CD4-positive, alpha-beta T cell treated with Interferon gamma for 1 hour (primary cell): Measurements from ENCODE around the gene MCM9.
"Not testable (repeated sequence)": the region's sequence is repeated elsewhere in the genome, so short reads cannot be mapped to it uniquely, and the experiment has no call there.

Experiments used
- DNase-seq: peaks from one replicate; pipeline ENCODE4 v3.0.0-alpha.2; 2020

Gene MCM9

DNA sequence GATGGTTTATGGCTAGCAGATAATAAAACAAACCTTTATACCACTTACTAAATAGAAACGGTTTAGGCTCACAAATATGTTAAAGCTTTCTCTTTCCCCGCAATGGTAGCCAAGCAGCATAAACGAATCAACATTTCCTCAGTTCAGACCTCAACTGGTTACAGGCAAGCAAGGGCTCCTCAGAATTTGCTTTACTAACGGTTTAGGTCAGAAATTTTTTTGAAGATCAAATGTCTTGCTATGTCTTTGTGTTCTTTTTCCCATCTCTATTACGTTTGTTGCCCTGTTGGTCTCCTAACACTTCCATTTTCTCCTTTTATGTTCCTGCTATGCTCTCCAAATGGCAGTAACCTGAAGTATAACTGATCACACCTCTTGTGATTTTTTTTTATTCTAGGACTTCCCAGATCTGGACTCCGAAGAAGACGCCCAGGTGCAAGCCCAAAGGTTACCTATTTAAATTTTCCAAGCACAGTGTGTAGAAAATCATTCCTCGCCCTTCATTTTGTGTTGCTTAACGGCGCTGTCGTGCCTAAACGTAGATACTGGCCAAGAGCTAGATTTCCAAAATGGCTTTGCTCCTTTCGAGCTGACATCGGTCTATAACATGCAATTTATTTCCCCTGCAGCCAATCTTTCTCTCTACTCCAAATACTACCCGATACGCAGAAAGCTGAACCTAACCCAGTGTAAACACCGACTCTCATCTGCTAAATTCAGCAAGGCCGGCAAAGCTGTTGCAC lies 41.7 kb downstream of the MCM9 start:
- peak; percentile 59 for DNase-seq

DNA sequence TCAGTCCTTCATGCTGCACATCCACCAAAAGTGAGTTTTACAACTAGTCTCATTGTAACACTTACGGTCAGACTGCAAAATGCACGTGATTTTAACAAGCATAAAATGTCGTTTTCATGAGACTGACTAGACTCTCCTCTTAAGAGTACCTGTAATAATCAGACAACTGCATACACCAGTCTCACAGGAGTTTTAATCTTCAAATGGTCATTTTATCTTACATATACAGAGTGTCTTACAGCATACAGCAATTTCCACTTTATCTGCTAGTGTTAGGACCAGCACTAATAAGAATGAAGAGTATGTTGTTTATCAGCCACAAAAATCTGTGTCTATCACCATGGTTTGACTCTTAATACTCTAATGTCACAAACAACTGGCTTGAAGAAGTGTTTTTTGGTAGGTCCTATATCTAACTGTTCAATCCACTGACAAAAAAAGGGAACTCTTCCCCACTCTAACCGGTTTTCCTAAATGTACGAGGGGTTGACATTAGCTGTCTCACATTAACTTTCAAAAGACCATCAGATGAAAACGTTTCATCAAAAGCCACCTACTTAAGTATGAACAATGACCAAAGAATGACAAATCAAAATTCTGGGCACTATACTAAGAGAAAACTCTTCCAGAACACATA lies 42.5 kb downstream of the MCM9 start:
- DNase-seq: no peak

DNA sequence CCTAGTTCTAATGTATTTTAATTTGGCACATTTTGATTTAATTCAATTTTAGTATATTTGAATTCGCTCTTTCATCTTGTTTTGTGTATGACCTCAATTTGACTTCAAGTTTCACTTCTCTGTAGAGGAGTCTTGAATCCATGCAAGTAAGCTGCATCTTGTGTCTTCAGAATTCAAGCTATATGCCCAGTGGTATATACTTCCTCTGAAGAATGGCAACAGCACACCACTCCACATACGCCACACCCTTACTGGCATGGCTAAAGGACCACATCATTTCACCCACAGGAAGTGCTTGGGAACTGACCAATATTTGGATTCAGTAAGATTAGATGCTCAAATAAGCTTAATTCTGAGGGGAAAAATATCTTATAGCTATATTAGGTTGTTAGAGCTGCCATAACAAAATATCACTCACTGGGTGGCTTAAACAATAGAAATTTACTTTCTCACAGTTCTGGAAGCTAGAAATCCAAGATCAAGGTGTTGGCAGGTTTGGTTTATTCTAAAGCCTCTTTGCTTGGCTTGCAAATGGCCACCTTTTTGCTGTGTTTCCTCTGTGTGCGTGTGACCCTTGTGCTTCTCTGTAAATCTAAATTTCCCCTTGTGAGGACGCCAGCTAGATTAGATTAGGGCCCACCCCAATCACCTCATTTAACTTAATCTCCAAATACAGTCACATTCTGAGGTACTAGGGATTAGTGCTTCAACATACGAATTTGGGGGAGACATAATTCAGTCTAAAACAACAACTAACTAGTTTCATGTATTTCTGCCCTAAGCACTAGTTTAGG lies 43.8 kb downstream of the MCM9 start:
- DNase-seq: no peak

DNA sequence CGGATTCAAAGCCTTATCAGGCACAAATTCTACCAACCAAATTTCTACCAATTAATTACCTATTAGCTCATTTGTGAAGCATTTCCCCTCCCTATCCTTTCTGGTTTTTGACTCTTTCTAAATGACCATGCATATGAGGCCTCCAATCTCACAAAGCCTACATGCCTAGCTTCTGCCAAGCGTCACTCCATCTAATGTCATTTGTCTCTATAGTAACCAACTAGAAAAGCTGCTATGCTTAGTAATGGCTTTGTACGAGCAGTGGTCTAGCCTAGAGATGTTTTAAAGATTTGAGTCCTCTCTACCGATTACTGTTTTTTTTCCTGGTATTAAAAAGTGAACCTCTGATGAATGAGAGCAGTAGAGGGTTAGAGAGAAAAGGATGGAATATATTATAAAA lies 45.8 kb downstream of the MCM9 start:
- no peak for DNase-seq

DNA sequence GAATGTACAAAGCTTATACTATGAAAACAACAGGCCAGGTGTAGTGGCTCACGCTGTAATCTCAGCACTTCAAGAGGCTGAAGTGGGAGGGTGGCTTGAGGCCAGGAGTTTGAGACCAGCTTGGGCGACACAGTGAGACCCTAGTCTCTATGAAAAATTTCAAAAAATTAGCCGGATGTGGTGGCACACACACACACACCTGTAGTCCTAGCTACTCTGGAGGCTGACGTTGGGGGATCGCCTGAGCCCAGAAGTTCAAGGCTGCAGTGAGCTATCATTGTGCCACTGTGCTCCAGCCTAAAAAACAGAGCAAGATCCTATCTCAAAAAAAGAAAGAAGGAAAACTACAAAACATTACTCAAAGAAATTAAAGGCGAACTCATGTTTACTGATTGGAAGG lies 48.3 kb downstream of the MCM9 start:
- DNase-seq: no peak

GRCh38 chr6:118882314-118882905 lies 52.5 kb downstream of the MCM9 start:
- DNase-seq: no peak

GRCh38 chr6:118881440-118882313 lies 53.3 kb downstream of the MCM9 start:
- DNase-seq: no peak

- no peak for DNase-seq
Observed at GRCh38 chr6:118877806-118878205, 57.2 kb downstream of the MCM9 start.

GRCh38 chr6:118876814-118877213 lies 58.1 kb downstream of the MCM9 start:
- no peak for DNase-seq

GRCh38 chr6:118876198-118876597 lies 58.8 kb downstream of the MCM9 start:
- DNase-seq: no peak

DNA sequence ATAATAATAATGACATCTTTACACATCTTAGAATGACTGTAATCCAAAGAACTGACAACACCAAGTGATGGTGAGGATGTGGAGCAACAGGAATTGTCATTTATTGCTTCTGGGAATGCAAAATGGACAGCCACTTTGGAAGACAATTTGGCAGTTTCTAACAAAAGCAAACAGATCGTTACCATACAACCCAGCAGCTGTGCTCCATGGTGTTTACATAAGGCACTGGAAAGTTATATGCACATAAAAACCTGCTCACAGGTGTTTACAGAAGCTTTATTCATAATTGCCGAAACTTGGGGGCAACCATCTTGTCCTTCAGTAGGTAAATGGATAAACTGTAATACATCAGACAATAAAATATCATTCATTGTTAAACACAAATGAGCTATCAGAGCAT lies 59.3 kb downstream of the MCM9 start:
- no peak for DNase-seq

- DNase-seq: no peak
Observed at GRCh38 chr6:118873239-118873638, 61.7 kb downstream of the MCM9 start.

DNA sequence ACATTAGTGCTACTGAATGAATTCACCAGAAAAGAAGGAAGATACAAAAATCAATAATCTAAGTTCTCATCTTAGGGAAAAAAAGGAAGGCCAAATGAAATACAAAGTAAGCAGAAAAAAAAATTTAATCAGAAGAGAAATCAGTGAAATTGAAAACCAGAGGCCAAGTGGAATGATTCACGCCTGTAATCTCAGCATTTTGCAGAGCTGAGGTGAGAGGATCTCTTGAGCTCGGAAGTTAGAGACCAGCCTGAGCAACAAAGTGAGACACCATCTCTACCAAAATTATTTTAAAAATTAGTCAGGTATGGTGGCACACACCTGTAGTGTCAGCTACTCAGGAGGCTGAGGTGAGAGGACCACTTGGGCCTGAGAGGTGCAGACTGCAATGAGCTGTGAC lies 62.2 kb downstream of the MCM9 start:
- DNase-seq: no peak

GRCh38 chr6:118872318-118872717 lies 62.6 kb downstream of the MCM9 start:
- no peak for DNase-seq

DNA sequence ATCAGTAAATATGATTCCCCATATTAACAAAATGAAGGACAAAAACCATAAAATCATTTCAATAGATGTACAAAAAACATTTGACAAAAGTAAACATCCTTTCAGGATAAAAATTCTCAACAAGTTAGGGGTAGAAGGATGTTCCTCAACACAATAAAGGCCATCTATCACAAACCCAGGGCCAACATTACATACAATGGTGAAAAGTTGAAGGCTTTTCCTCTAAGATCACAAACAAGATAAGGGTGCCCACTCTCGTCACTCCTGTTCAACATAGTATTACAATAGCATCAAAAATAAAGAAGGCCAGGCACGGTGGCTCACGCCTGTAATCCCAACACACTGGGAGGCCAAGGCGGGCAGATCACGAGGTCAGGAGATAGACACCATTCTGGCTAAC lies 63.6 kb downstream of the MCM9 start:
- DNase-seq: no peak

- no peak for DNase-seq
Observed at GRCh38 chr6:118869894-118870589, 64.9 kb downstream of the MCM9 start.

GRCh38 chr6:118869350-118869749 lies 65.6 kb downstream of the MCM9 start:
- no peak for DNase-seq

DNA sequence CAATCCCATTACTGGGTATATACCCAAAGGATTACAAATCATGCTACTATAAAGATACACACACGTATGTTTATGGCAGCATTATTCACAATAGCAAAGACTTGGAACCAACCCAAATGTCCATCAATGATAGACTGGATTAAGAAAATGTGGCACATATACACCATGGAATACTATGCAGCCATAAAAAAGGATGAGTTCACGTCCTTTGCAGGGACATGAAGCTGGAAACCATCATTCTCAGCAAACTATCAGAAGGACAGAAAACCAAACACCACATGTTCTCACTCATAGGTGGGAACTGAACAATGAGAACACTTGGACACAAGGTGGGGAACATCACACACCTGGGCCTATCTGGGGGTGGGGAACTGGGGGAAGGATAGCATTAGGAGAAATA lies 66.1 kb downstream of the MCM9 start:
- DNase-seq: not testable (repeated sequence)

DNA sequence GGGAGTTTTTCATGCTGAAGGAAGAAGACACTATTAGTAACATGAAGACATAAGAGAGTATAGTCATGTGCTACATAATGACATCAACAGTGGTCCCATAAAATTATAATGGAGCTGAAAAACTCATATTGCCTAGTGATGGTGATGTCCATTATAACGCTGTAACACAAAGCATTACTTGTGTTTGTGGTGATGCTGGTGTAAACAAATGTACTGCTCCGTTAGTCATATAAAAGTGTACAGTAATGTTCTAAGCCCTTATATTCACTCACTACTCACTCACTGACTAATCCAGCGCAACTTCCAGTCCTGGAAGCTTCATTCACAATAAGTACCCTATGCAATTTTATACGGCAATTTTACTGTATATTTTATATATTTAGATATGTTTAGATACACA lies 67.8 kb downstream of the MCM9 start:
- DNase-seq: no peak

- no peak for DNase-seq
Observed at GRCh38 chr6:118865100-118865391, 69.9 kb downstream of the MCM9 start.

GRCh38 chr6:118864341-118865099 lies 70.4 kb downstream of the MCM9 start:
- DNase-seq: no peak
